Measurements from ENCODE around the gene PRND.
"Not testable (repeated sequence)": the region's sequence is repeated elsewhere in the genome, so short reads cannot be mapped to it uniquely, and the experiment has no call there.

Gene PRND

DNA sequence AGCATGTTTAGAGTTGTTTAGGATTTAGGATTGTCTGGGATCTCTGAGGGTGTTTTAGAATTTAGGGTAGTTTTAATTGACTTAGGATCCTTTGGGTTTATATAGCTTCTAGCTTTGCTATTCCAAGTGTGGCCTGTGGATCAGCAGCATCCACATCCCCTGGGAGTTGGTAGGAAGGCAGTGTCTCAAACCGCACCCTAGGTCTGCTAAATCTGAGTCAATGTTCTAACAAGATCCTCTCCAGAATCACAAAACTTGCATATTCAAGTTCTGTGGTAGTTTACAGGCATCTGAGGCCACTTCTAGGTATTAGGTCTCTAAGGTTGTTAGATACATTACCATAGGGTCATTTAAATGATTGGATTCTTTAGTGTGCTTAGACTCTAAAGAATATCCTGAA is 48.3 kb downstream of the PRND start:
- H3K4me1 ChIP-seq (ENCODE audit: insufficient read depth, low read length) = no peaks in the 10 kb centered on the region
- no peak overlapping the region for H3K9ac ChIP-seq (ENCODE audit: low read depth, low read length)
- no peaks in the 10 kb centered on the region for H3K36me3 ChIP-seq (ENCODE audit: insufficient read depth, low read length)
- H3K9me3 ChIP-seq (ENCODE audit: control insufficient read depth, insufficient read depth, low read length) = peaks cover 8% of the 10 kb centered on the region

DNA sequence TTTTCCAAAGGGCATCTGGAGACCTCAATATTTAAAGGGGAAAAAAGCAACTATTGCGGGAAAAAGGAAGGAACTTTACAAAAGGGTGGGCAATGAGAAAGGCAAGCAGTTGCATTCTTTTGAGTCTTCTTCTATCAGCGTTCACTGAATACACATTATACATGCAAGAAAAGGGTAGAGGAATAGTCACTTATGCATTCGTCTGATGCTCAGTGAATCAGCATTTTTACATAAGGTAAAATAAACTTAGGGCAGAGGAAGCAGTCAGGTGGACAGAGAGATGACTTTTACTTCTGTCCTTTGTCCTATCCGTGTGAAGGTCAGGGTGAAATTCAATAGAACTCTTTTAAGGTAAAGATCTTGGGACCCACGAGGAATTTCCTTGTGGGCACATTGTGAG is 49.3 kb downstream of the PRND start:
- Histone ChIP-seq H3K36me3 (ENCODE audit: insufficient read depth, low read length) (no peaks in the 10 kb centered on the region), H3K9me3 (ENCODE audit: control insufficient read depth, insufficient read depth, low read length) (peaks cover 8% of the 10 kb centered on the region), H3K4me1 (ENCODE audit: insufficient read depth, low read length) (no peaks in the 10 kb centered on the region), H3K9ac (ENCODE audit: low read depth, low read length) (no peak overlapping the region)

DNA sequence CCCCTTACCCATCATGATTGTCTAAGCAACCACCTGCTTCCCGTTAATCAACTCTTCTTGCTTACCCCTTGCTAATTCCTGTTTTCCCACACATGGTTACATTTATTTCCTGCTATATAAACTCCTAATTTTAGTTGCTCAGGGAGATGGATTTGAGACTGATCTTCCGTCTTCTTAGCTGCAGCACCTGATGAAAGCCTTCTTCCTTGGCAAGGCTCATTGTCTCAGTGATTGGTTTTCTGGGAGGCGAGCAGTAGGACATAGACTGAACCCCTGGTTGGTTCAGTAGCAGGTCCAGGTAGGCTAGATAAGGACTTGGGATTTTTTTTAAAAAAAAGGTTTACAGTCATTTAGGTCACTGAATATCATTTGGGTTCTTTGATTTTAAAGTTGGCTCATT is 50.4 kb downstream of the PRND start:
- no peaks in the 10 kb centered on the region for H3K36me3 ChIP-seq (ENCODE audit: insufficient read depth, low read length)
- no peaks in the 10 kb centered on the region for H3K4me1 ChIP-seq (ENCODE audit: insufficient read depth, low read length)
- no peak overlapping the region for H3K9ac ChIP-seq (ENCODE audit: low read depth, low read length)
- peaks cover 8% of the 10 kb centered on the region for H3K9me3 ChIP-seq (ENCODE audit: control insufficient read depth, insufficient read depth, low read length)

- H3K4me1 ChIP-seq (ENCODE audit: insufficient read depth, low read length); H3K36me3 ChIP-seq (ENCODE audit: insufficient read depth, low read length); H3K9ac ChIP-seq (ENCODE audit: low read depth, low read length); H3K9me3 ChIP-seq (ENCODE audit: control insufficient read depth, insufficient read depth, low read length): not testable (repeated sequence)
Measured at GRCh38 chr20:4773014-4773413, 51.3 kb downstream of the PRND start.

GRCh38 chr20:4773736-4774135 is 52.0 kb downstream of the PRND start:
- Histone ChIP-seq H3K9ac (ENCODE audit: low read depth, low read length) (no peak overlapping the region), H3K4me1 (ENCODE audit: insufficient read depth, low read length) (no peaks in the 10 kb centered on the region), H3K36me3 (ENCODE audit: insufficient read depth, low read length) (no peaks in the 10 kb centered on the region), H3K9me3 (ENCODE audit: control insufficient read depth, insufficient read depth, low read length) (peaks cover 8% of the 10 kb centered on the region)

GRCh38 chr20:4774207-4774606 is 52.5 kb downstream of the PRND start:
- Histone ChIP-seq H3K9ac (ENCODE audit: low read depth, low read length) (no peak overlapping the region), H3K36me3 (ENCODE audit: insufficient read depth, low read length) (no peaks in the 10 kb centered on the region), H3K9me3 (ENCODE audit: control insufficient read depth, insufficient read depth, low read length) (peaks cover 8% of the 10 kb centered on the region), H3K4me1 (ENCODE audit: insufficient read depth, low read length) (no peaks in the 10 kb centered on the region)

DNA sequence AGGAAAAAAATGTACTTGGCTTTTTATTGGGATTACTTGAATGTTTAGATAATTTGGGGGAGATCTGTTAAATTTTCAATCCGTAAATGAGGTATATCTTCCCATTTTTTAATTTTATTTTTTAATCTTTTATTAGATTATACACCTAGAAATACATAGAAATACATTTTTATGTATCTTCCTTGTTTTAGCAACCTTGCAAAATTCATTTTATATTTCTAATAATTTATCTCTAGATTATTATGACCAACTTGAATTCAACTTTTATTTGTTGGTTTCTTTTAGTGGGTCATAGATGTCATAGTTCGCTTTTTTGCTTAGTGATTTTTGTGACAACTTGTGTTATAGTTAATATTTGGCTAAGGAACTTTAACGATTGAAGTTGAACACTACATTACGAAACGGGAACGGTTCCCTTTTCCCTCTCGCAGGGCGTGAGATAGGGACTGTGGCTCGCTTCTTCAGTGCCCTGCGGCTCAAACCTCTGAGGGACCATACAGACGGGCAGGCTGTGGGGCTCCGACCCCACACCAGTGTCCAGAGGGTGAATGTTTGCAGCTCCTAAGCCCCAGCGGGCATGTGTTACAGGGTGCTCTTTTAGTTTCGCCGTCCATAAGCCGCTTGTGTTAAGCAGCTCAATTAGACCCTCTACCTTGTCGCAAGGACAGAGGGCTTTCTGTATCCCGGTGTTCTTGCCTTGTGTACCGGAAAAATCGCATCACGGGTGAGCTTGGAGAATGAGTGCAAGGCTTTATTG is 53.8 kb downstream of the PRND start:
- peaks cover 8% of the 10 kb centered on the region for H3K9me3 ChIP-seq (ENCODE audit: control insufficient read depth, insufficient read depth, low read length)
- no peak overlapping the region for H3K9ac ChIP-seq (ENCODE audit: low read depth, low read length)
- no peaks in the 10 kb centered on the region for H3K4me1 ChIP-seq (ENCODE audit: insufficient read depth, low read length)
- H3K36me3 ChIP-seq (ENCODE audit: insufficient read depth, low read length) = no peaks in the 10 kb centered on the region

- no peak overlapping the region for H3K9ac ChIP-seq (ENCODE audit: low read depth, low read length)
- H3K9me3 ChIP-seq (ENCODE audit: control insufficient read depth, insufficient read depth, low read length) = peaks cover 3% of the 10 kb centered on the region
- no peaks in the 10 kb centered on the region for H3K4me1 ChIP-seq (ENCODE audit: insufficient read depth, low read length)
- no peaks in the 10 kb centered on the region for H3K36me3 ChIP-seq (ENCODE audit: insufficient read depth, low read length)
Measured at GRCh38 chr20:4776079-4776630, 54.4 kb downstream of the PRND start.

Data from ES-I3 (cell line).